ENCODE results near the gene CD69.
A peak's percentile ranks its signal among the peaks of the same experiment; 100 is the strongest.
"Not testable (repeated sequence)": the region's sequence is repeated elsewhere in the genome, so short reads cannot be mapped to it uniquely, and the experiment has no call there.

Gene CD69

DNA sequence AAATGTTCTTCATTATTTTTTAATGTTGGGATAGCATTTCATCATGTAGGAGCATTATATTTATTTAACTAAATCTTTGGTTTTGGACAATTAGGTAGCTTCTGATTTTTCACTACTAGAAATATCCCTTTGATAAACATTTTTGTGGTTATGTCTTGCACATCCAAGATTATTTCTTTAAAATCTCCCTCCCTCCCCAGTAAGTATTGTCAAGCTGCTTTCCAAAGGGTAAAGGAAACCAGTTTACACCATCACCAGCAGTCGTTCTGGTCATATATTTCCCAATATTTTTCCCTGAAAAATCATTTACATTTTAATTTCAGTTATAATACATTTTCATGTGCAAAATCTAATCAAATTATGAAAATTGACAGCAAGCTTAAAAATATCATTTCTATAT is 11.1 kb downstream of the CD69 start:
- no peak for DNase-seq

DNA sequence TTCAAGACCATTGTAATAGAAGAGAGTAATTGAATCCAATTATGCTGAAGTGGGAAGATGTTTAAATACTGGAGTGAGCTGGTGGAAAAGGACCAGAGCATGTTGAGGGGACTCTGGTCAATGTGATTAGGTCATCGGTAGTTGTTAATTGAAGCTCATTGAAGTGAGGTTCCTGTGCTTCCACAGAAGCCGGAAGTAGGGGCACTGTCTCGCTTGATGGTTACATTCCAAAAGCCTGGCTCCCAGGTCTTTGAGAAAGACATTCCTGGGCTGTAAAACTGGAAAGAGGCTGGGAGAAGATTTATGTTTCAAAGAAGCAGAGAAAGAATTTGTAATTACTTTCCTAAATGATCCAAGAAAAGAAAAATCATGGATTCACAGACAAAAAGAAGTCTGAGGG is 15.5 kb downstream of the CD69 start:
- no peak for DNase-seq

DNA sequence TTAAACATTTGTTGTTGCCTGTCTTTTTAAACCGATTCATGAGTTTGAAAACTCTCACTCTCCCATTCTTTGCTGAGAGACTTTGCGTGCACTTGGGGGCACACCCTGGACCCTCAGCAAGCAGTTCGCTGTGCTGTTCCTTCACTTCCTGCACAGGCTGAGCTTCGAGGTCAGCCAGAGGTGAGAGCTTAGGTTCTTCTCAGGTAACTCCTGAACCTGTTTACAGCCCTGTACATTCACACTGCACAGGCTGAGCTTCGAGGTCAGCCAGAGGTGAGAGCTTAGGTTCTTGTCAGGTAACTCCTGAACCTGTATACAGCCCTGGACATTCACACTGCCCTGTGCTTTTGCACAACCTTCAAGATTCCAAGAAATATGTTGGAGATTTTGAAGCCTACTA is 18.0 kb downstream of the CD69 start:
- no peak for DNase-seq

DNA sequence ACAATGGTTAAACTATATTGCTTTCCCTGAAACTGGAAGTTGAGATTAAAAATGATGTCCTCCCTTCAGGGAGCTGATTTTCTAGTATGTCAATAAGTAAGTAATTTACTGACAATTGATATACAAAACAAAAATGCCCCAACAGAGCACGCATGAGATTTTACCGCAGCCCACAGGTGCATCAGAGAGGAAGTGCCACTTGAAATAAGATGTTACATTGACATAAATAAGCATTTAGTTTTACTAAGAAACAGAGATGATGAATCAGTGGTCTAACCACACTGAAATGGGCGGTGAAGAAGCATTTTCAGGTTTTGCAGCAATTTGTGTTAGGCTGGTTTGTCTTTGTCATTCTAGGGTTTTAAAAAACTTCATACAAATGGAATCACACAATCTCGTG is 19.0 kb downstream of the CD69 start:
- DNase-seq, result peak in 1 of 4 experiments; percentile 14

DNA sequence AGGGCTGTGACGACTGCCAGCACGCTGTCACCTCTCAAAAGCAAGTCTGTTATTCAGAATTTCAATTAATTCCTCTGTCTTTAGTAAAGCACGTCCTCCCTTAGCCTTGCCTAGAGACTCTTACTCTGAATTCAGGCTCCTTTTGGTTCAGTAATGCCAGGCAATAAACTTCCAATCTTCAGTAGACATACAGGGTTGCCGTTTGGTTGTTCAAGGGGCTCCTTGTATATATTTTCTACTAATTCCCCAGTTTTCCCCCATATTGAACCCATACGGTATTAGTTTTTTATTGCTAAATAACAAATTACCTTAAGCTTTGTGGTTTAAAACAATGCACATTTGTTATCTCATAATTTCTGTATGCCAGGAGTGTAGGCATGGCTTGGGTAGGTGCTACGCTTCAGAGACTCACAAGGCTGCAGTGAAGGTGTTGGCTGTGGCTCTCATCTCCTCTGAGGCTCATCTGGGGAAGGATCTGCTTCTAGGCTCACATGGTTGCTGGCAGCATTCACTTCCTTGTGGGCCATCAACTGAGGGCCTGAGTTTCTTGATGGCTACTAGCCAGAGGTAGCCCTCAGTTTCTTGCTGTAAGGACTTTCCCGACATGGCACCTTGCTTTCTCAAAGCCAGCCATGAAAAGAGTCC is 20.5 kb downstream of the CD69 start:
- DNase-seq, result peak in 1 of 4 experiments; percentile 17

DNA sequence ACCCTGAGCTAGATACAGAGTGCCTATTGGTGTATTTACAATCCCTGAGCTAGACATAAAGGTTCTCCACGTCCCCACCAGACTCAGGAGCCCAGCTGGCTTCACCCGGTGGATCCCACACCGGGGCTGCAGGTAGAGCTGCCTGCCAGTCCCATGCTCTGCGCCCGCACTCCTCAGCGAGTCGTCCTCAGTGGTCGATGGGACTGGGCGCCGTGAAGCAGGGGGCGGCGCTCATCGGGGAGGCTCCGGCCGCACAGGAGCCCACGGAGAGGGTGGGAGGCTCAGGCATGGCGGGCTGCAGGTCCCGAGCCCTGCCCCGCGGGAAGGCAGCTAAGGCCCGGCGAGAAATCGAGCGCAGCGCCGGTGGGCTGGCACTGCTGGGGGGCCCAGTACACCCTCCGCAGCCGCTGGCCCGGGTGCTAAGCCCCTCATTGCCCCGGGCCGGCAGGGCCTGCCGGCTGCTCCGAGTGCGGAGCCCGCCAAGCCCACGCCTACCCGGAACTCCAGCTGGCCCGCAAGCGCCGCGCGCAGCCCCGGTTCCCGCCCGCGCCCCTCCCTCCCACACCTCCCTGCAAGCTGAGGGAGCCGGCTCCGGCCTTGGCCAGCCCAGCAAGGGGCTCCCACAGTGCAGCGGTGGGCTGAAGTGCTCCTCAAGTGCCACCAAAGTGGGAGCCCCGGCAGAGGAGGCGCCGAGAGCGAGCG is 21.1 kb downstream of the CD69 start:
- DNase-seq, result peak in 1 of 4 experiments; percentile 25

DNA sequence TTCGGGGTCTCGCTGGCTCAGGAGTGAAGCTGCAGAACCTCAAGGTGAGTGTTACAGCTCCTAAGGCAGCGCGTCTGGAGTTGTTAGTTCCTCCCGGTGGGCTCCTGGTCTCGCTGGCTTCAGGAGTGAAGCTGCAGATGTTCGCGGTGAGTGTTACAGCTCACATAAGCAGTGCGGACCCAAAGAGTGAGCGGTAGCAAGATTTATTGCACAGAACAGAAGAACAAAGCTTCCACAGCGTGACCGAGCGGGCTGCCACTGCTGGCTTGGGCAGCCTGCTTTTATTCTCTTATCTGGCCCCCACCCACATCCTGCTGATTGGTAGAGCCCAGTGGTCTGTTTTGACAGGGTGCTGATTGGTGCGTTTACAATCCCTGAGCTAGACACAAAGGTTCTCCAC is 21.8 kb downstream of the CD69 start:
- DNase-seq, result not testable (repeated sequence)

DNA sequence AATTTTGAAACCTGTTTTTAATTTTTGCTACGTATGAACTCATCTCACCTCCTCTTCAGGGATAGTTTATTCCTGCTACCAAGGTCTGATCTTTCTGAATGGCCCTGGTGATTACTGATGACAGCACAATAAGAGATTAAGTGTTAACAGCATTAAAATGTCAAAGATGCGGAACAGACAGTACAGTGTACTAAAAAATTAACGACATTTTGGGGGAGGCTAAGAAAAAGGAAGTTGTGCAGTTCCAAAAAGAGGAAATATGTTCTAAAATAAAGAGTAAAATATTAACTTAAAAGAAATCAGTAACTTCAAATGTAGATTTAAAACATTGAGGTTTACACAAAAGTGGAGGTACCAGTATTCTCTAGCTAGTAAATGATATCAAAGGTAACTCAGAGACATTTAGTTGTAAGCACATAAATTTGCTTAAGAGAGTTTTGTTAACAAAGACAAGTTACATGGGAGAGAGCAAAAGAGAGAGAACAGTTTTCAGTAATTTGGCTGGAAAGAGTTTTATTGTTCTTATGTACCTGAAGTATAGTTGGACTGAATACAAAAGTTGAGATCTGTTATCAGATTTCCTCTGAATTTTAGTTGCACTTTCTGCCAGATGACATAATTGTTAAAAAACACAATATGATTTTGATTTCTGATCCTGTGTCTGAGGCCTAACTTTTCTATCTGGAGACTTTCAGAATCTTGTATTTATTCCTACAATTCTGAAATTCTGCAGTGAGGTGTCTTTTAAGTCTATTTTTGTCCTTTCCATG is 23.6 kb downstream of the CD69 start:
- DNase-seq, result peak; percentile 19 to 87 (median 58)

DNA sequence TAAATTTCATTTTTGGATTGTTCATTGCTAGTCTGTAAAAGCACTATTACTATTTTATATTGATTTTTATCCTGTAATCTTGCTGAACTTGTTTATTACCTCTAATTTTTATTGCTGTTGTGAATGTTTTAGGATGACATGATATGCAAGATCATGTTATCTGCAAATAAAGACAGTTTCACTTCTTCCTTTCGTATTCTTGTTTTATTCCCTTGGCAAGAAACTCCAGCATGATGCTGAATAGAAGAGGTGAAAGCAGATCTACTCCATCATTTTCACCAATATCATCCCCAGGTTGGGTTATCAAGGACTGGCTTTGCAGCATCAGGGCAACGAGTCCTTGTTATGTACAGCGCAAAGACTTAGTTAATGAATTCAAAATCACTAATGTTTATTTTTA is 25.1 kb downstream of the CD69 start:
- DNase-seq, result peak in 2 of 4 experiments; percentile 52

DNA sequence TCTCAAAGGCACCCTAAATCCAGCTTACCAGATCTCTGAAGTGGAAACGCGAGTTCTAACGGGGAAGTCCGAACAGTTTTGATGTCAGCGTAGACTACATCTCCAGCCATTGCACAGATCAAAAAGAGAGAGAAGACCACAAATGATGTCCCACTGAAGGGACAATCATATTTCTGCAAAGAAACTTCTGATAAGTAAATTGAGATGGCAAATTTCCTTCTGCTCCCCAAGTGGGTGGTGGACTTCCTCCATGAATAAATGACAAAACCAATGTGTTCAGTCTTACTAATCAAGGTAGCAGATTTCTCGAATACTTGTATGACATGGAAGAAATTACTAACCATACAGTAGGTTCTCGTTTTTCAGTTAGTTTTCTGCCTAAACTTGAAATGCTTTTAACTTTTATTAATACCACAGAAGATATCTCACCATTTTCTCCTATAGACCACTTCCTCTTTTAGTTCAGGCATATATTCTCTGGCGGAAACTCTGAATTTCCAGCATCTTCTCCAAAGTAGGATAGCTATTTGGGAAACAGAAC is 27.7 kb downstream of the CD69 start, which contains the start of gene CLECL1:
TSS of gene CLECL1 (minus strand) at position 177 of the 541 bp plus-strand sequence.
- peak; percentile 38 to 75 (median 55) for DNase-seq

DNA sequence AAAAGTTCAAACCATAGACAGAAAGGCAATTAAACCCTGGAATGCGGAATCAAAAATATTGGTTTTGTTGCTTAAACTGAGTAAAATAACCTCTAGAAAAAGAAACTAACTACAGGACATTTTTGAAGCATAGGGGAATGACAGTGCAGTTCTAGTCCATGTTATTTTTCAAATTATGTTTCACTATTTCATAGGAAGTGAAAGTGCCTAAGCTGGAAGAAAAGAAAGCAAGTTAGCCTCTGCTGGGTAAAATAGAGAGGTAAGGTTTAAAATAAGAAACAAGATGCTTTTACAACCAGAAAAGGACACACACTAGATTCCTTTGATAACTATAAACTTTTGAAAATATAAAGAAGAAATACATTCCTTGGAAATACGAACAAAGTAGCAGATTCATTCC is 28.9 kb downstream of the CD69 start:
- peak in 3 of 4 experiments; percentile 20 to 77 (median 72) for DNase-seq

DNA sequence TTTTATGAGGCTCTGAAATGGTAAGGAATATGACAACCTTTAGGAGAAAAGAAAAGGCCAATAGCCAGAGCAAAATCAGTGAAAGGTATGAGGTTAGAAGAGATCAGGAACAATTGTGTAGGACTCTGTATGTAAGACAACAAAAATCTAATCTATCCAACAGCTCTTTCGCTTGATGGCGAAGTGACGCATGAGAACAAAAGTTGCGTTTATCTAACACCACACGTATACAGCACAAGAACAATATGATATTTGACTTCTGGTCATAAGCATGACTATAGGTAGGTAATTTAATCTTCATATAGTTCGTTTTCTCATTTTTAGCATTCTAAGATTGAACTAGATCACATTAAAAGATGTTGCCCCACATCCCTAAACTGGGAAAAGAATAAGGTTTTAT is 29.3 kb downstream of the CD69 start:
- DNase-seq, result no peak

DNA sequence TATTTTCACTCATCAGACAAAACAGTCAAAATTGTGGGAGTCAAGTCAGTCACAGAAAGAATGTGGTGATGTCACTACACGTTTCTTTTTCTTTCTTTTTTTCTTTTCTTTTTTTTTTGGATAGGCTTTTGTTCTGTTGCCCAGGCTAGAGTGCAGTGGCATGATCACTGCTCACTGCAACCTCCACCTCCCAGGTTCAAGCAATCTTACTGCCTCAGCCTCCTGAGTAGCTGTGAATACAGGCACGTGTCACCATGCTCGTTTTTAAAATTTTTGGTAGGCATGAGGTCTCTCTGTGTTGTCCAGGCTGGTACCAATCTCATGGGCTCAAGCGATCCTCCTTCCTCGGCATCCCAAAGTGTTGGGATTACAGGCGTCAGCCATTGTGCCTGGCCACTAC is 30.1 kb downstream of the CD69 start:
- DNase-seq, result no peak

DNA sequence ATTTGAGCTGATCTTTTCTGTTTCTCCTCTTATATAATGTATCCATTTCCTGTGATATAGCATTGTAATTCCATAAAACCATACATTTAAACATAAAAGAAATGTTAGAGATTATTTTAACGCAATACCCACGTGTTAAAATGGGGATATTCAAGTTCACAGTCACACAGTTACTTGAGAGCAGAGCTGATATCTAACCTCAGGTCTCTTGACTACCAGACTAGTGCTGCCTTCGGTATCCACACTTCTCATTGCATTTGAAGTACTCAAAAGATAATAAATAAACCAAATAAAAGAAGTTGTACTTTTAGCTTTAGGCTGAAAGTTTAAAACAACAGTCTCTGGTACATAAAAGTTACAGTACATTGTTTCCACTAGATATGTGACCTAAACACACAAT is 30.7 kb downstream of the CD69 start:
- DNase-seq, result no peak

DNA sequence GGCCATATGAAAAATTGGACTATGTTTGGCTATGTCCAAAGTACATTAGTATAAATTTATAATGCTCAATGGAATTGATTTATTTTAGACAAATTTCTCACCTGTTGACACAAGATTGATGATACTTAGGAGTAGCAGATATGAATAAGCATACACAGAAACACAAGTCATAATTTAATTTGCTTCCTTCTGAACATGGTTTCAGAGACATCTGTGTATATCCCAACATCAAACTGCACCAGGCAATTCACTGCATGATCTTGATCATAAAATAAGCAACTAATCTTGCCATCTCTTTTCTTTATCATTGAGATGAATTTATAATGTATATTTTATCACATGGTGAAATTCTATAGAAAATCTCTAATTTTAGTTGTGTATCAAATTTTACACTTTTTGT is 31.6 kb downstream of the CD69 start:
- no peak for DNase-seq

DNA sequence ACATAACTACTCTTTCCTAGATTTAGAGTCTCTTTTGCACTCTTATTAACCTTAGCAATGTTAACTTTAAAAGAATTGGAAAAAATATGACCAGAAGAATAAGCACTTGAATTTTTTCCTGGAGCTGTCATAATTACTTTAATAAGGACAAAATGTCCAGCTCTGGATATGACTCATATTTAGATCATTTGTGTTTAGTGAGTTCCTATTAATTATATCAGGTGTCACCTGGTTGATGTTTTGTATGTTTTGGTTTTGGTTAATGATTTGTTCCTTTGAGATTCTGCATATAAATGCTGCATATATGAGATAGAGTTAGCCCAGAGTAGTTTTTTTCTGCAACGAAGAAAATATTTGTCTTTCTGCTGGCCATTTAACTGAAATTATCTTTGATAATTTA is 32.9 kb downstream of the CD69 start:
- DNase-seq, result no peak

DNA sequence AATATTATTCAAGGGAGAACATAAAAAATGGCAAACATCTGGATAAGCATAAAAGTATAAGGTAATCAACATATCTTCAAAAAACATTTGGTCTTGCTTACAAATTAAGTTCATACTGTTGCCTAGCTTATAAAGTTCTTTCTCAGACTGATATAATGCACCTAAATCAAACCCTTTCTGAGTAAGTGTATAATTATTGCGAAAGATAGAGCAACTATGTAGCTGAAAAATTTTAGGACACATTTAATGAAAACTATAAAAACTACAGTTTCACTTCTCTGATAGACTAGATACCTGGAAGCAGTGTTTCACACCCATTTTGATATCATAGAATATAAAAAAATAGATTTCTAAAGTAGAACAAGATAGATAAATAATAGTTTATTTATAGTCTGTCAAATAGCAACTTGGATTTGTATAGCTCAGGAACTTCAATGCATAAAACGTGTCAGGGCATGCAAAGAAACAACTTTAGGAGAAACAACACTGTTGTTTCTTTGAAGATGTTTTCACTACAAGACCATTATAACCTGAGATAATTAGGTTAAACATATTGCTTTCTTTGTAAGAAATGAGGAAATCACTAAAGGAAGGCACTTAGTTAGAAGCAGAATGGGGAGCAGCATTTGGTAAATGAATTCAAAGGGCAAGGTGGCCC is 35.4 kb downstream of the CD69 start:
- DNase-seq, result no peak

DNA sequence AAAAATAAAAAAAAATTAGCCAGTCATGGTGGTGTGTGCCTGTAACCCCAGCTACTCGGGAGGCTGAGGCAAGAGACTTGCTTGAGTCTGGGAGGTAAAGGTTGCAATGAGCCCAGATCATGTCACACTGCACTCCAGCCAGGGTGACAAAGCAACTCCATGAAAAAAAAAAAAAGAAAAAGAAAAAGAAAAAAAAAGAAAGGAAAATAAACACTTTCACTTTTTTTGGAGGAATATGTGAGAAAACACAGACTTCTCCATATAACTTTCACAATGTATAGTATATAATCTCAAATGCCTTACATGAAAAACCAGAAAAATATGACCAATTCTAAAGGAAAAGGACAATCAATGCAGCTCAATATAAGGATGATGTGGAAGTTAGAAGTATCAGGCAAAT is 36.7 kb downstream of the CD69 start:
- DNase-seq, result no peak

DNA sequence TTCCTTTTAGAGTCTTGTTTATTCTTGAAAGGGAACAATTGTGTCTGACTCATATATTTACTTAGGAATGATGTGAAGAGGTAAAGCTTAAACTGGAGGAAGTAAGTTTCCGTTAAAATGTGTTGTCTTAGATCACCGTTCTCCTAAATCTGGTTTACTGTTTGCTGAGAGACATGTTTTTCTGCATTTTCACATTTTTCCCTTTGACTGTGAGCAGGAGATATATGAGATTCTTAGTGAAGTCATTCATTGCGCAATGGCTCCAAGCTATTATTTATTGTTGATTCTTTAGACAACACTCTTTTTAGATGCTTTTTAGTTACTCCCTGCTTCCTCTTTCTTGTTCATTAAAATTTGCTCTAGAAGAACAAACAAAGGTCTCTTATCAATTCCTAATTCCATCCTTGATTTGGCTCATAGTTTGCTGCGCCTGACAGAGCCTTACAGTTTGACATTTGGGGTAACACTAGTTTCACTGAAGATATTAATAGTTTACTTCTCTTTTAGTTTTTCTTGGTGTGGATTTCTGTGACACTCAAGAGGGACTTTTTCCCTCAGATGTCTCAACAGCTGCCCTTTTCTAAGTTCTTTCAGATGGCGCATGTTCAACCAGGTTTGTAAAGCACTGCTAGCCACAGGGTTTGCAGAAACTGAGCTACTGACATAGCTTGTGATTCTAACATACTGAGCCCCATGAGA is 39.2 kb downstream of the CD69 start:
- peak; percentile 51 to 82 (median 68) for DNase-seq

DNA sequence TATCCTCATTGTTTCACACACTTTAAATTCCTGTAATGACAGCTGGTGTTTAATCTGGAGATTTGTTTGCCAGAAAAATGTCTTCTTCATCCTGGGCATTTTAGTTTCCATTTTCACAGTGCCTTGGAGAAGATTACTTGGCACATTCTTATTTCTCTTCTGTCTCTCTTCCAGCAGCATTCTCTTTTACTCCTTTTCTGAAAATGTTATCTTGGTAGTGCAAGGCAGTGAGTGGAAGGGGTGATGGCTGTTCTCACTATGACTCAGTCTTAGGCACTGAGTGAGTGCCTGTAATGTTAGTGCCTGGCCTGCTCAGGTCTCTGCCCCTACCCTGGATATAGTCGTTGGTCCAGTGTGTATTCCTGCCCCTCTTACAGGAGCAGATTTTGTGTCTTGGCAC is 40.9 kb downstream of the CD69 start:
- DNase-seq, result no peak

DNA sequence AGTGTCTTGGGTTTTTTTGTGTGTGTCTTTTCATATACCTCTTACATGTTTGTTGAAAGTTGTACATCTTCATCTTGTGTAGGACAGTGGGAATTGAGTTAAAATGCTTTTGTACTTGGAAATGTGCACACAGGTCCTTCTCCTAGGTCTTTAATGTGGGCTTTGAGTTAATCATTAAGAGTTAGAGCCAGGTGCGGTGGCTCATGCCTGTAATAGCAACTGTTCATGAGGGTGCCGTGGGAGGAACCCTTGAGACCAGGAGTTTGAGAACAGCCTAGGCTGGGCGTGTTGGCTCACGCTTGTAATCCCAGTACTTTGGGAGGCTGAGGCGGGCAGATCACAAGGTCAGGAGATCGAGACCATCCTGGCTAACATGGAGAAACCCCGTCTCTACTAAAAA is 41.7 kb downstream of the CD69 start:
- DNase-seq, result no peak

Measured in suppressor macrophage (primary cell).